AG10803 (cell line): ENCODE data around the gene ATPAF1.

Source experiments
- DNase-seq: peaks from one replicate; pipeline ENCODE4 v3.0.0; 2010; ENCODE audit warnings: low read depth
- H3K4me3 ChIP-seq: 2 replicates; pipeline ENCODE4 v1.5.1; 2011; ENCODE audit warnings: mild to moderate bottlenecking, low read length, control low read depth
- TF ChIP-seq, protein P1 (sequence below): conservative IDR thresholded peaks from 2 replicates; pipeline ENCODE4 v1.5.1; 2011; ENCODE audit warnings: mild to moderate bottlenecking, low read length, control low read depth, inconsistent platforms

Gene ATPAF1

DNA sequence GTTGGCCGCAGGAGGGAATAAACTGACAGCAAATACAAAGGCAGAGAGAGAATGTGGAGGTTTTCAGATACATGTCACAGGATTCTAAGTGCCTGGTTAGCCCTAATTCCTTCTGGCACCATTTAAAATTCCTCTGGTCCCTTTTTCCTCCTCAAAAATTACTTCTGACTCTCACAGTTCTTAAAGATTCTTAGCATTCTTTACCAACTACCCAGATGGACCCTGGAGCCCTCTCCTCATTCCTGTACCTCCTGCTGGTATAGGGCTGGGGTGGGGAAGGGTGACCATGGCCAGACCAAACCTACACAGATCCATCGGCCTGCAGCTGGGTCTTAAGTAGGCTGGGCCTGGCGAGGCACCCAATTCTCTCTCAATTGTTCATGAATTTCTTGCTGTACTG, 71.3 kb downstream of the ATPAF1 start:
- DNase-seq = no peak
- TF ChIP-seq, protein P1, sequence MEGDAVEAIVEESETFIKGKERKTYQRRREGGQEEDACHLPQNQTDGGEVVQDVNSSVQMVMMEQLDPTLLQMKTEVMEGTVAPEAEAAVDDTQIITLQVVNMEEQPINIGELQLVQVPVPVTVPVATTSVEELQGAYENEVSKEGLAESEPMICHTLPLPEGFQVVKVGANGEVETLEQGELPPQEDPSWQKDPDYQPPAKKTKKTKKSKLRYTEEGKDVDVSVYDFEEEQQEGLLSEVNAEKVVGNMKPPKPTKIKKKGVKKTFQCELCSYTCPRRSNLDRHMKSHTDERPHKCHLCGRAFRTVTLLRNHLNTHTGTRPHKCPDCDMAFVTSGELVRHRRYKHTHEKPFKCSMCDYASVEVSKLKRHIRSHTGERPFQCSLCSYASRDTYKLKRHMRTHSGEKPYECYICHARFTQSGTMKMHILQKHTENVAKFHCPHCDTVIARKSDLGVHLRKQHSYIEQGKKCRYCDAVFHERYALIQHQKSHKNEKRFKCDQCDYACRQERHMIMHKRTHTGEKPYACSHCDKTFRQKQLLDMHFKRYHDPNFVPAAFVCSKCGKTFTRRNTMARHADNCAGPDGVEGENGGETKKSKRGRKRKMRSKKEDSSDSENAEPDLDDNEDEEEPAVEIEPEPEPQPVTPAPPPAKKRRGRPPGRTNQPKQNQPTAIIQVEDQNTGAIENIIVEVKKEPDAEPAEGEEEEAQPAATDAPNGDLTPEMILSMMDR = no peak
- H3K4me3 ChIP-seq = no peak overlapping the region

DNA sequence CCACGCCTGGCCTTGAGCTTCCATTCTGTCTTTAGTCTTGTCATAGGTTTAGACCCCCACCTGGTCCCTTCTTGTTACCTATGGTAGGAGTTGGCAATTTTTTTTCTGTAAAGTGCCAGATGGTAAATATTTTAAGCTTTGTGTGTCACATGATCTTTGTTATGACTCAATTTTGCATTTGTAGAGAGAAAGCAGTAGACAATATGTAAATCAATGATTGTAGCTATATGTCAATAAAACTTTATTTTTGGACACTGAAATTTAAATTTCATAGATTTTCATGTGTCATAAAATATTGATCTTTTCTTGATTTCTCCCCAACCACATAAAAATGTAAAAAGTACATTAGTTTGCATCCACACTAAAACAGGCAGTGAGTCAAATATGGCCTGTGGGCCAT, 72.1 kb downstream of the ATPAF1 start:
- DNase-seq = no peak
- no peak overlapping the region for H3K4me3 ChIP-seq
- TF ChIP-seq, protein P1 = no peak

DNA sequence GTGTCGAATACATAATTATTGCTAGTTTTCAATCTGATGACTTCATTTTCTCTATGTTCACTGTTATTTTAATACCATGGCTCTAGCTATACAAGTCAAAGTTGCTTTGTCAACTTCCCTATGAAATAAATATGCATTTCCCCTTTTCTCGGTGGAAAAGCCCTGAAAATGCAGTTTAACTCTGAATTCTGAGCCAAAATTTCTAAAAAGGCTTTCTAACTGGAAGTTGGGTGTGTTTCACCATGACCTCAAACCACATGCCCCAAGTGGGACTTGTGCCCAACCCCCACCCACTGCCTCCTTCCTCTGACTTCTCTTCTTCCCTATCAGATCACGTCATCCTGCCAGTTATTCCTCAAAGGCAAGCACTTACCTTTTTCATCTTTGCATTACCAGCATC, 73.0 kb downstream of the ATPAF1 start:
- TF ChIP-seq, protein P1 = no peak
- DNase-seq = no peak
- H3K4me3 ChIP-seq = no peak overlapping the region

DNA sequence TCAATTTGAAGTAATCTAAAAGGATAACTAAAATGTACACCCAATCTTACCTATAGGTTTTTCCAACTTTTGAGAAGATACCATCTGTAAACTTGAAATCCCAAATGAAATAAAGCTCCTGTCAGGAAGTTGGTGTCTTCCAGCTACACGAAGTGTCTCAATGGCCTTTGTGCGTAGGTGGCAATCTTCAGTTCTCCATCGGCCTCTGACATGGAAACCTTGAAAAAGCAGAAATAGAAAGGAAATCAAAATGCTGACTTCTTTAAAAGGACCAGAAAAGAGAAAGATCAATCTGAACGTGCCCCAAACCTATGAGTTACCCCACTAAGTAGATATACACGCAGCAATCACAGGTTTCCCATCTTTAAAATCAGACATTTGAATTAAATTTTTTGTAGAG, 74.1 kb downstream of the ATPAF1 start:
- TF ChIP-seq, protein P1 = no peak
- no peak overlapping the region for H3K4me3 ChIP-seq
- no peak for DNase-seq

DNA sequence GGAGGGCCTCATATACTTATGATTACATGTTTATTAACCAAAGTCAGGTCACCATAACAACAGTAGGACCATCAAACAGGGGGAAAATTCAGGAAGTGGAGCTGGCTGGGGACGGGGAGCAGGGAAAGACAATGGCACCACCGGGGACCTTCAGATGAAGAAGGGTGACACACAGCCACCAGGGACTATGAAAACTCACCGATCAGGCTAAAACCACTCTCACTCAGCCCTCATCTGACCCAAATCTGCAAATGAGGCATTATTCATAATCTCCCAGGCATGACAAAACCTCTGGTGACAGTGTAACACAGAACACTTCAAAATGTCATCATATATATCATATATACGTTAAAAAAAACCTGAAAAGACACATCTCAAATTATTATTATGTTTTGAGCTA, 75.3 kb downstream of the ATPAF1 start:
- H3K4me3 ChIP-seq = no peak overlapping the region
- TF ChIP-seq, protein P1 = no peak
- DNase-seq = no peak

DNA sequence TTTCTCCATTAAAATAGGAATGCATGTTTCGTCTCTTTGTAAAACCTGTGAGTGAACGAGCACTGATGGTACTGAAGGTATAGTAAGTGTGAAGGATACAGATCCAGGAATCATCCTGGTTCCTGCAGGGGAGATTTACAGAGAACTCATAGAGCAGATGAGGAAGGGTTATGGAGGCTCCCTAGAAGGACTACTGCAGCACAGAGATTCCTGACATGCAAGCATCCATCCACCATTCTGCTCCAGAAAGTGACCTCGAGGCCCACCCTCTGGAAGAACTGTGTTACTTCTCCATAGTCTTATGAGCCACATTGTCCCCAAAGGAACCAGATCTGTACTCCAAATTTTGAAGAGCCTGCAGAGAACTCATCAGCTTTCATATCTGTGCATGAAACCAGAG, 78.6 kb downstream of the ATPAF1 start:
- TF ChIP-seq, protein P1 = no peak
- no peak for DNase-seq
- H3K4me3 ChIP-seq = no peak overlapping the region

DNA sequence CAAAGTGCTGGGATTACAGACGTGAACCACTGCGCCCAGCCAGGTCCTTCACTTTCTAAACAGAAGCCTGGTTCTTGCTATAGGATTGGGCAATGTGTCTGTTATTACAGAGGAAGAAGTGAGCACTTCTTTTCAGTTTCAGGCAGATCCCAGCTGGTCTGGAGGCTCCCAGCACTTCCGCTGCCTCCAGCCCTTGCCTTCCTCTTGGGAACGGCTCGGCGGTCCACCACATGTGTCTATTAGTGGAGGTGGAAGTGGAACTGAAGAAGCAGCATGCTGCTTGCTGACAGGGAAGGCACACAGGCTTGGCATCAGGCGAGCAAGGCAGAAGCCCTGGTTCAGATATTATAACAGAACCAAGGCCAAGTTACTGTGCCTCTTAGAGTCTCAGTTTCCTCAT, 81.1 kb downstream of the ATPAF1 start:
- DNase-seq = no peak
- no peak overlapping the region for H3K4me3 ChIP-seq
- TF ChIP-seq, protein P1 = no peak
